Astrocyte (in vitro differentiated cells and primary cell): ENCODE measurements around the gene TMEM138. TPM values are rescaled to one million over a fixed set of nuclear protein-coding genes. Genes with fewer than 3 reads are reported as not detected.
A peak's percentile ranks its signal among the peaks of the same experiment; 100 is the strongest.
"Not testable (repeated sequence)": the region's sequence is repeated elsewhere in the genome, so short reads cannot be mapped to it uniquely, and the experiment has no call there.

Experiments used
- DNase-seq: peaks from one replicate; pipeline ENCODE4 v3.0.0-alpha.2; 2010; ENCODE audit warnings: low read depth
- FAIRE-seq: peaks from 2 replicates; lab custom pipeline; 2011; peaks lifted over from hg19 to GRCh38; lab: Jason Lieb, UNC
- H2AFZ ChIP-seq: 2 replicates; pipeline ENCODE4 v1.6.0; 2012; ENCODE audit warnings: low read depth, low read length, inconsistent platforms
- H3K27ac ChIP-seq: 2 replicates; pipeline ENCODE4 v1.5.1; 2011; ENCODE audit warnings: low read depth, low read length, inconsistent platforms
- H3K27me3 ChIP-seq: 2 replicates; pipeline ENCODE4 v1.6.0; 2011; ENCODE audit warnings: low read length, inconsistent platforms; ENCODE audit not compliant: insufficient read depth
- H3K36me3 ChIP-seq: 2 replicates; pipeline ENCODE4 v1.5.1; 2011; ENCODE audit warnings: low read length, inconsistent platforms; ENCODE audit not compliant: insufficient read depth
- H3K4me1 ChIP-seq: 2 replicates; pipeline ENCODE4 v1.5.1; 2011; ENCODE audit warnings: low read length, inconsistent platforms; ENCODE audit not compliant: insufficient read depth
- H3K4me2 ChIP-seq: 2 replicates; pipeline ENCODE4 v1.6.0; 2012; ENCODE audit warnings: low read length, inconsistent platforms
- H3K4me3 ChIP-seq: 2 replicates; pipeline ENCODE4 v1.5.1; 2011; ENCODE audit warnings: low read depth, mild to moderate bottlenecking, low read length, inconsistent platforms; ENCODE audit not compliant: insufficient read depth
- H3K79me2 ChIP-seq: 2 replicates; pipeline ENCODE4 v1.6.0; 2012; ENCODE audit warnings: mild to moderate bottlenecking, low read length, inconsistent platforms; ENCODE audit not compliant: insufficient read depth
- H3K9ac ChIP-seq: 2 replicates; pipeline ENCODE4 v1.6.0; 2012; ENCODE audit warnings: mild to moderate bottlenecking, low read length, inconsistent platforms
- H3K9me3 ChIP-seq: 2 replicates; pipeline ENCODE4 v1.5.1; 2012; ENCODE audit warnings: low read depth, mild to moderate bottlenecking, low read length, inconsistent platforms; ENCODE audit not compliant: insufficient read depth
- H4K20me1 ChIP-seq: 2 replicates; pipeline ENCODE4 v1.6.0; 2012; ENCODE audit warnings: low read length, inconsistent platforms; ENCODE audit not compliant: insufficient read depth
- H3K27ac Mint-ChIP-seq: one replicate; pipeline ENCODE4 v1.8.0; 2021; ENCODE audit warnings: mild to moderate bottlenecking, mixed read lengths; ENCODE audit not compliant: unreplicated experiment
- H3K27me3 Mint-ChIP-seq: one replicate; pipeline ENCODE4 v1.8.0; 2021; ENCODE audit warnings: low read depth, mixed read lengths; ENCODE audit not compliant: unreplicated experiment
- H3K36me3 Mint-ChIP-seq: one replicate; pipeline ENCODE4 v1.8.0; 2021; ENCODE audit warnings: low read depth, mixed read lengths; ENCODE audit not compliant: unreplicated experiment
- H3K4me1 Mint-ChIP-seq: one replicate; pipeline ENCODE4 v1.8.0; 2021; ENCODE audit warnings: low read depth, mixed read lengths; ENCODE audit not compliant: unreplicated experiment
- H3K4me3 Mint-ChIP-seq: one replicate; pipeline ENCODE4 v1.8.0; 2021; ENCODE audit warnings: mild to moderate bottlenecking, moderate library complexity, mixed read lengths; ENCODE audit not compliant: unreplicated experiment
- H3K9me3 Mint-ChIP-seq: one replicate; pipeline ENCODE4 v1.8.0; 2021; ENCODE audit warnings: mild to moderate bottlenecking, mixed read lengths; ENCODE audit not compliant: unreplicated experiment
- EZH2 ChIP-seq: IDR thresholded peaks from 2 replicates; pipeline ENCODE4 v1.6.1; 2012; ENCODE audit warnings: mild to moderate bottlenecking, low read length, inconsistent platforms; ENCODE audit not compliant: insufficient read depth
- total RNA-seq: library from RNA; stranded (reverse); gene quantifications from 2 replicates; pipeline ENCODE4 v1.2.1, GENCODE V29; 2021
- TF ChIP-seq, protein P1 (sequence below): IDR thresholded peaks from 2 replicates; pipeline ENCODE4 v1.5.1; 2011; ENCODE audit warnings: low read depth, mild to moderate bottlenecking, inconsistent platforms, low read length, moderate library complexity; ENCODE audit not compliant: insufficient read depth

TMEM138 gene
- total RNA-seq, 1 donor from 2014 or later = 36.8 TPM

GRCh38 chr11:61380884-61381283 lies 18.7 kb downstream of the TMEM138 start:
- no peaks in the 10 kb centered on the region for H3K9me3 Mint-ChIP-seq
- no peak overlapping the region for H3K4me3 Mint-ChIP-seq
- no peak for FAIRE-seq
- Histone ChIP-seq H3K27me3 (no peaks in the 10 kb centered on the region), H3K9me3 (no peaks in the 10 kb centered on the region), H3K27ac (no peak overlapping the region), H4K20me1 (no peaks in the 10 kb centered on the region), H3K79me2 (no peaks in the 10 kb centered on the region), H2AFZ (no peak overlapping the region), H3K4me1 (peaks cover 11% of the 10 kb centered on the region), H3K4me2 (no peak overlapping the region), H3K4me3 (no peak overlapping the region), H3K36me3 (no peaks in the 10 kb centered on the region), H3K9ac (no peak overlapping the region)
- TF ChIP-seq, protein P1, sequence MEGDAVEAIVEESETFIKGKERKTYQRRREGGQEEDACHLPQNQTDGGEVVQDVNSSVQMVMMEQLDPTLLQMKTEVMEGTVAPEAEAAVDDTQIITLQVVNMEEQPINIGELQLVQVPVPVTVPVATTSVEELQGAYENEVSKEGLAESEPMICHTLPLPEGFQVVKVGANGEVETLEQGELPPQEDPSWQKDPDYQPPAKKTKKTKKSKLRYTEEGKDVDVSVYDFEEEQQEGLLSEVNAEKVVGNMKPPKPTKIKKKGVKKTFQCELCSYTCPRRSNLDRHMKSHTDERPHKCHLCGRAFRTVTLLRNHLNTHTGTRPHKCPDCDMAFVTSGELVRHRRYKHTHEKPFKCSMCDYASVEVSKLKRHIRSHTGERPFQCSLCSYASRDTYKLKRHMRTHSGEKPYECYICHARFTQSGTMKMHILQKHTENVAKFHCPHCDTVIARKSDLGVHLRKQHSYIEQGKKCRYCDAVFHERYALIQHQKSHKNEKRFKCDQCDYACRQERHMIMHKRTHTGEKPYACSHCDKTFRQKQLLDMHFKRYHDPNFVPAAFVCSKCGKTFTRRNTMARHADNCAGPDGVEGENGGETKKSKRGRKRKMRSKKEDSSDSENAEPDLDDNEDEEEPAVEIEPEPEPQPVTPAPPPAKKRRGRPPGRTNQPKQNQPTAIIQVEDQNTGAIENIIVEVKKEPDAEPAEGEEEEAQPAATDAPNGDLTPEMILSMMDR = no peak
- TF ChIP-seq EZH2 = no peak
- H3K4me1 Mint-ChIP-seq = peaks cover 17% of the 10 kb centered on the region
- peaks cover 3% of the 10 kb centered on the region for H3K36me3 Mint-ChIP-seq
- no peaks in the 10 kb centered on the region for H3K27me3 Mint-ChIP-seq
- no peak for DNase-seq
- no peak overlapping the region for H3K27ac Mint-ChIP-seq

DNA sequence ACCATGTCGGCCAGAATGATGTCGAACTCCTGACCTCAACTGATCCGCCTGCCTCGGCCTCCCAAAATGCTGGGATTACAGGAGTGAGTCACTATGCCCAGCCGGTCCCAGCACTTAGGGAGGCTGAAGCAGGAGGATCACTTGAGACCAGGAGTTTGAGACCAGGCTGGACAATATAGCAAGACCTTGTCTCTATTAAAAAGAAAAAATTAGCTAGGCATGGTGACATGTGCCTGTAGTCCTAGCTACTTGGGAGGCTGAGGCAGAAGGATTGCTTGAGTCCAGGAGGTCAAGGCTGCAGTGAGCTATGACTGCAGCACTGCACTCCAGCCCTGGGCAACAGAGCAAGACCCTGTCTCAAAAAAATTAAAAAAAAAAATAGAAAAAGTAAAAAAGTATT lies 21.7 kb downstream of the TMEM138 start:
- not testable (repeated sequence) for H4K20me1 ChIP-seq, H3K4me3 ChIP-seq, FAIRE-seq, H3K9ac ChIP-seq, H3K27ac Mint-ChIP-seq, H3K9me3 Mint-ChIP-seq, H3K36me3 ChIP-seq, H3K27ac ChIP-seq, H3K4me2 ChIP-seq, H3K4me1 Mint-ChIP-seq, H3K27me3 Mint-ChIP-seq, H3K36me3 Mint-ChIP-seq, DNase-seq, H3K4me1 ChIP-seq, H2AFZ ChIP-seq, H3K27me3 ChIP-seq, H3K4me3 Mint-ChIP-seq, H3K79me2 ChIP-seq, H3K9me3 ChIP-seq

- no peak overlapping the region for H3K9ac ChIP-seq
- peaks cover 5% of the 10 kb centered on the region for H3K27me3 Mint-ChIP-seq
- no peaks in the 10 kb centered on the region for H3K27me3 ChIP-seq
- no peak overlapping the region for H3K4me3 ChIP-seq
- H3K4me2 ChIP-seq = no peak overlapping the region
- H3K4me1 Mint-ChIP-seq = peaks cover 3% of the 10 kb centered on the region
- no peaks in the 10 kb centered on the region for H3K4me1 ChIP-seq
- H4K20me1 ChIP-seq = no peaks in the 10 kb centered on the region
- DNase-seq (no peak), FAIRE-seq (no peak)
- H3K27ac Mint-ChIP-seq = no peak overlapping the region
- H2AFZ ChIP-seq = no peak overlapping the region
- H3K36me3 ChIP-seq = no peaks in the 10 kb centered on the region
- peaks cover 4% of the 10 kb centered on the region for H3K9me3 Mint-ChIP-seq
- H3K4me3 Mint-ChIP-seq = no peak overlapping the region
- no peaks in the 10 kb centered on the region for H3K36me3 Mint-ChIP-seq
- H3K27ac ChIP-seq = no peak overlapping the region
- TF ChIP-seq, protein P1 = peak; percentile 37
- TF ChIP-seq EZH2 = no peak
- no peaks in the 10 kb centered on the region for H3K9me3 ChIP-seq
- no peaks in the 10 kb centered on the region for H3K79me2 ChIP-seq
Observed at GRCh38 chr11:61384271-61385242, 22.4 kb downstream of the TMEM138 start.
